MM.1S (cell line): ENCODE results near the gene ZNF680.

Experiments used
- CTCF ChIP-seq: fragments of 300-600 bp; sonication (generic); IDR thresholded peaks from 2 replicates; pipeline ENCODE4 v1.5.1; 2016; ENCODE audit warnings: antibody characterized with exemption, low read length, mixed read lengths
- EZH2 ChIP-seq: fragments of 300-600 bp; sonication (generic); optimal IDR thresholded peaks from 2 replicates; pipeline ENCODE3; 2017; ENCODE audit warnings: low read depth, mild to moderate bottlenecking, antibody characterized with exemption, low read length, mixed read lengths
- EZH2phosphoT487 ChIP-seq: fragments of 300-600 bp; sonication (generic); IDR thresholded peaks from 2 replicates; pipeline ENCODE4 v1.6.1; 2018; ENCODE audit warnings: antibody characterized with exemption, low read length

GRCh38 chr7:64558323-64558705 lies 4.6 kb downstream of the ZNF680 start:
- TF ChIP-seq CTCF (no peak), EZH2 (no peak), EZH2phosphoT487 (no peak)
